Gastroesophageal sphincter (tissue), 3 donors: ENCODE results near the gene TMEM225B.

Source experiments
- EP300 ChIP-seq: sonication (generic); formaldehyde crosslinking; IDR thresholded peaks from one replicate; pipeline ENCODE4 v1.6.1; 2017; ENCODE audit warnings: antibody characterized with exemption, mild to moderate bottlenecking
- POLR2A ChIP-seq, 2 donors: fragments of 450-650 bp; IDR thresholded peaks; one replicate each; pipeline ENCODE4 v1.6.1; 2017; ENCODE audit warnings: antibody characterized with exemption in 2 of 2, mild to moderate bottlenecking in 2 of 2, moderate library complexity in 1 of 2
- POLR2AphosphoS5 ChIP-seq: sonication (generic); formaldehyde crosslinking; IDR thresholded peaks from one replicate; pipeline ENCODE4 v1.6.1; 2017; ENCODE audit warnings: antibody characterized with exemption
- TF ChIP-seq, protein P1 (sequence below), 4 experiments: fragments of 200-600 bp in 2 of 4; fragments of 450-650 bp in 2 of 4; sonication (generic) in 1 of 4; IDR thresholded peaks; one replicate each; pipeline ENCODE4 v1.5.1; 2017 to 2019; ENCODE audit warnings: antibody characterized with exemption in 4 of 4, mild to moderate bottlenecking in 2 of 4, moderate library complexity in 2 of 4

DNA sequence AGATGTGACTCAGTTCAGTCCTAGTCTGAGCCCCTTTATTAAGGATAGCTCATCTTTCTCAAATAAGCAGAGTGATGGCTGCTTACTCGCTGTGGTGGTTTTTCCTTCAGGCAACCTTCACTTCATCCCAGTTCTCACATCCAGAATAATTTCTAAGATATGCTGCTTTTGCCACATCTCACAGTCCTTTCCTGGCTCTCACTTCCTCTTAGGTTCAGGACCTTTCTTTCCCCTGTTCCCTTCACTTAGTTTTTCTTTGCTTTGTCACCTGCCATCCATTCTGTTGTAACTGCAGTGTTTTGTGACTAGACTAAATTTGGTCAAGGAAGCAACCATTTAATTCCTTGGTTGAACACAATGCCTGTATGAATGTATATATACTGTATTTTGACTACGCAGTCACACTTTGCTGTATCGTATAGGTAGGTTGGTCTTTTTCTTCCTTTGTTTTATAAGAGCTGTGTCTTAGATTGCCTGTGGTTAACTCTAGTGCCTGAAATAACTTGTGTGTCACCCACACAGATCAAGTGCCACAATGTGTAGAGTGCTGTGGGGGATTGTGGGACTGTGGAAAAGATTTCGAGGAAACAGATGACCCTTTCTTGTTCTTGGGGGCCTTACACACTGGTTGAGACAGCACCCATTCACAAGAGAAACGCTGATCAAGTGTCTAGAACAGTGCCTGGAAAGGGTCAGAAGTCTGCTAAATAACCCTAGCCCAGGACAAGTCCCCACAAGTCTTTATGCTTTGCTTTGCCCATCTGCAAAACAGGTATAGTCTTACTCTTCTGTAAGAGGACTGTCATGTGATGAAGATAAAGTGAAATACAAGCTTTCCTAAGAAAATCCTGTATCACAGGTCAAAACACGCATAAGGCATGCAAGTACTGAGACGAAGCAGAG lies 37.0 kb upstream of the TMEM225B start:
- TF ChIP-seq POLR2AphosphoS5 (no peak), EP300 (no peak), POLR2A (IDR thresholded peaks at IDR 0.05) (no peak)
- TF ChIP-seq, protein P1, sequence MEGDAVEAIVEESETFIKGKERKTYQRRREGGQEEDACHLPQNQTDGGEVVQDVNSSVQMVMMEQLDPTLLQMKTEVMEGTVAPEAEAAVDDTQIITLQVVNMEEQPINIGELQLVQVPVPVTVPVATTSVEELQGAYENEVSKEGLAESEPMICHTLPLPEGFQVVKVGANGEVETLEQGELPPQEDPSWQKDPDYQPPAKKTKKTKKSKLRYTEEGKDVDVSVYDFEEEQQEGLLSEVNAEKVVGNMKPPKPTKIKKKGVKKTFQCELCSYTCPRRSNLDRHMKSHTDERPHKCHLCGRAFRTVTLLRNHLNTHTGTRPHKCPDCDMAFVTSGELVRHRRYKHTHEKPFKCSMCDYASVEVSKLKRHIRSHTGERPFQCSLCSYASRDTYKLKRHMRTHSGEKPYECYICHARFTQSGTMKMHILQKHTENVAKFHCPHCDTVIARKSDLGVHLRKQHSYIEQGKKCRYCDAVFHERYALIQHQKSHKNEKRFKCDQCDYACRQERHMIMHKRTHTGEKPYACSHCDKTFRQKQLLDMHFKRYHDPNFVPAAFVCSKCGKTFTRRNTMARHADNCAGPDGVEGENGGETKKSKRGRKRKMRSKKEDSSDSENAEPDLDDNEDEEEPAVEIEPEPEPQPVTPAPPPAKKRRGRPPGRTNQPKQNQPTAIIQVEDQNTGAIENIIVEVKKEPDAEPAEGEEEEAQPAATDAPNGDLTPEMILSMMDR (IDR thresholded peaks at IDR 0.05): no peak
